Measurements from ENCODE around the gene SPSB1.

SPSB1 gene

GRCh38 chr1:9298282-9298681, 5.6 kb downstream of the SPSB1 start:
- TF ChIP-seq CTCF (IDR thresholded peaks at IDR 0.05): no peak

GRCh38 chr1:9300573-9300972, 7.9 kb downstream of the SPSB1 start:
- TF ChIP-seq CTCF (IDR thresholded peaks at IDR 0.05): no peak

GRCh38 chr1:9302745-9303524, 10.2 kb downstream of the SPSB1 start:
- TF ChIP-seq CTCF (IDR thresholded peaks at IDR 0.05): no peak

- no peak for TF ChIP-seq CTCF (IDR thresholded peaks at IDR 0.05)
Observed at GRCh38 chr1:9303916-9304315, 11.2 kb downstream of the SPSB1 start.

- no peak for TF ChIP-seq CTCF (IDR thresholded peaks at IDR 0.05)
Observed at GRCh38 chr1:9305216-9305615, 12.5 kb downstream of the SPSB1 start.

- no peak for TF ChIP-seq CTCF (IDR thresholded peaks at IDR 0.05)
Observed at GRCh38 chr1:9306006-9306405, 13.3 kb downstream of the SPSB1 start.

- TF ChIP-seq CTCF (IDR thresholded peaks at IDR 0.05): no peak
Observed at GRCh38 chr1:9307303-9307702, 14.6 kb downstream of the SPSB1 start.
